Activated naive CD4-positive, alpha-beta T cell treated with anti-CD3 and anti-CD28 coated beads for 36 hours (primary cell): ENCODE measurements around the gene PSMD14. TPM values are rescaled to one million over a fixed set of nuclear protein-coding genes. Genes with fewer than 3 reads are reported as not detected.
"Not testable (repeated sequence)": the region's sequence is repeated elsewhere in the genome, so short reads cannot be mapped to it uniquely, and the experiment has no call there.

ENCODE experiments used
- CTCF ChIA-PET: fragments of 350-600 bp; sonication (Branson Sonifier 250); formaldehyde crosslinking; loops from one replicate; lab custom pipeline; 2021; ENCODE audit warnings: antibody characterized with exemption; lab: Charles Lee
- DNase-seq: peaks from one replicate; pipeline ENCODE4 v3.0.0-alpha.2; 2020
- H3K27ac Mint-ChIP-seq: one replicate; pipeline ENCODE4 v1.8.0; 2021; ENCODE audit warnings: mild to moderate bottlenecking, mixed read lengths
- H3K27me3 Mint-ChIP-seq: one replicate; pipeline ENCODE4 v1.8.0; 2021; ENCODE audit warnings: low read depth, mixed read lengths
- H3K36me3 Mint-ChIP-seq: one replicate; pipeline ENCODE4 v1.8.0; 2021; ENCODE audit warnings: low read depth, mixed read lengths
- H3K4me1 Mint-ChIP-seq: one replicate; pipeline ENCODE4 v1.8.0; 2021; ENCODE audit warnings: low read depth, mixed read lengths
- H3K4me3 Mint-ChIP-seq: one replicate; pipeline ENCODE4 v1.8.0; 2021; ENCODE audit warnings: mild to moderate bottlenecking, moderate library complexity, mixed read lengths
- H3K9me3 Mint-ChIP-seq: one replicate; pipeline ENCODE4 v1.8.0; 2021; ENCODE audit warnings: mixed read lengths
- intact Hi-C: fragments of 100-400 bp; cut with micrococcal nuclease; formaldehyde crosslinking; loops from one replicate; pipeline ENCODE4 v1.15.1; 2023
- total RNA-seq, 2 experiments: library from RNA; stranded (reverse); gene quantifications; one replicate each; pipeline ENCODE4 v1.2.3, GENCODE V29; 2021

The PSMD14 gene
- total RNA-seq, 2 experiments from 2014 or later: 76.2 to 79.4 TPM

DNA sequence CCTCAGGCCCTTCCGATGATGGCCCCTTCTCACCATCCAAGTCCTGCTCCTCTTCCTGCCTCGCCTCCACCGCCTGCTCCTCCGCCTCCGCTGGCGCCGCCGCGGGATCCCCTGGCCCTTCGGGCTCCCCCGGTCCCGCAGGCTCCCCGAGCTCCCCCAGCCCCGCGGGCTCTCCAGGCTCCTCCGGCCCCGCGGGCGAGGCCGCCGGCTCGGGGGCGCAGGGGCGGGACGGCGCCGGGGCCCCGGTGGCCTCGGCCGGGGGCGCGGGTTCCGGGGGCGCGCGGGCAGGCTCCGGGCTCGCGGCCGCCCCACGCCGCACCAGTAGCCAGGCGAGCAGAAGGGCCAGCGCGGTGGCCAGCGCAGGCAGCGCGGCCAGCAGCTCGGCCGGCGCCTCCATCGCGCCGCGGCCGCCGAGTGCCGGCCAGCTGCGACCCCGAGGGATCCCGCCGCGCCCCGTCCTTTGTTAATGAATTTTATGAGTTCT lies 32.7 kb downstream of the PSMD14 start:
- intact Hi-C loops, H3K27me3 Mint-ChIP-seq, H3K4me3 Mint-ChIP-seq, H3K27ac Mint-ChIP-seq, H3K9me3 Mint-ChIP-seq, DNase-seq, CTCF ChIA-PET, H3K4me1 Mint-ChIP-seq: not testable (repeated sequence)
- H3K36me3 Mint-ChIP-seq: peaks cover 38% of the 10 kb centered on the region

DNA sequence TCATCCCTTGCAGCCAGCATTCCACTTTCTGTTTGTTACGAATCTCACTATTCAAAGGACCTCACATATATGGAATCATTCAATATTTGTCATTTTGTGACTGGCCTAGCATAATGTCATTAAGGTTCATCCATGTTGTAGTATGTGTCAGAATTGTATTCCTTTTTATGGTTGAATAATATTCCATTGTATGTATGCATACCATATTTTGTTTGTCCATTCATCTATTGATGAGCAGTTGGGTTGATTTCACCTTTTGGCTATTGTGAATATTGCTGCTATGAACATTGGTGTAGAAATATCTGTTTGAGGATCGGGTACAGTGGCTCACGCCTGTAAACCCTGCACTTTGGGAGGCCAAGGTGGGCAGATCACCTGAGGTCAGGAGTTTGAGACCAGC lies 35.0 kb downstream of the PSMD14 start:
- H3K4me3 Mint-ChIP-seq: no peak overlapping the region
- no peak for DNase-seq
- H3K27ac Mint-ChIP-seq: no peak overlapping the region
- H3K4me1 Mint-ChIP-seq: peaks cover 10% of the 10 kb centered on the region
- H3K27me3 Mint-ChIP-seq: no peaks in the 10 kb centered on the region
- peaks cover 6% of the 10 kb centered on the region for H3K9me3 Mint-ChIP-seq
- intact Hi-C loops: no loop called here
- CTCF ChIA-PET: no interaction called here
- peaks cover 50% of the 10 kb centered on the region for H3K36me3 Mint-ChIP-seq

DNA sequence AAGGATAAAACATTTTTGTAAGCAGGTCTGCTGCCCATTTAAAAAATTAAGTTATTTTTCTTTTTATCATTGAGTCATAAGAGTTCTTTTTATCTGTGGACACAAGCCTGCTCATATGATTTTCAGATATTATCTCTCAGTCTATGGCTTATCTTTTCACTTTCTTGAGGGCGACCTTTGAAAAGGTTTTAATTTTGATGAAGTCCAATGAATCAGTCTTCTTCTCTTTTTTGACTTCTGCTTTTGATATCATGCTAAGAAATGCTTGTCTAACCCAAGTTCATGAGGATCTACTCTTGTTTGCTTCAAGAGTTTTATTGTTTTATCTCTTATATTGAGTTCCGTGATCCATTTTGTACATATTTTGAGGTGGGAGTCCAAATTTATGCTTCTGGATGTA lies 36.5 kb downstream of the PSMD14 start:
- H3K4me3 Mint-ChIP-seq: no peak overlapping the region
- peaks cover 45% of the 10 kb centered on the region for H3K36me3 Mint-ChIP-seq
- H3K27me3 Mint-ChIP-seq: no peaks in the 10 kb centered on the region
- H3K9me3 Mint-ChIP-seq: peaks cover 6% of the 10 kb centered on the region
- peaks cover 10% of the 10 kb centered on the region for H3K4me1 Mint-ChIP-seq
- H3K27ac Mint-ChIP-seq: no peak overlapping the region
- no peak for DNase-seq
- CTCF ChIA-PET: no interaction called here
- intact Hi-C loops: no loop called here

DNA sequence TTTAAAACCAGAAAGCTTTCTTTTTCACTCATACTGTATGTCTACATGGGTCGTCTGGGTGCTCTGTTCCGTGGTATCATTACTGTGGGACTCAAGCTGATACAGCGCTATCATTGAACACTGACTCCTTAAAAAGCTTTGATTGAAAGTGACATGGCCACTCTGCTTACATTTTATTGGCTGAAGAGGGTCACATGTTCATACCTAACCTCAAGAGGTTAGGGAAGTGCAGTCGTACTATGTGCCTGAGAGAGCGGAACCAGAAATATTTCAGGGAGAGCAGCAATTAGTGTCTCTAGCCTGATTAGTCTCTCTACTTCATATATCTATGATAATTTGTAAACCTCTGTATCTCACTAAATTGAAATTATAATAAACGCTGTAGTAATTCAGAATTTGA lies 43.5 kb downstream of the PSMD14 start:
- Mint-ChIP-seq H3K9me3 (no peaks in the 10 kb centered on the region), H3K4me1 (peaks cover 13% of the 10 kb centered on the region), H3K4me3 (no peak overlapping the region), H3K27me3 (no peaks in the 10 kb centered on the region), H3K27ac (no peak overlapping the region), H3K36me3 (peaks cover 12% of the 10 kb centered on the region)
- no peak for DNase-seq
- CTCF ChIA-PET: interaction anchor here (0.9 kb wide), 1 partner anchor 21 kb away, joined by 3 read pairs; no protein-coding TSS in a partner anchor
- intact Hi-C loops: no loop called here

DNA sequence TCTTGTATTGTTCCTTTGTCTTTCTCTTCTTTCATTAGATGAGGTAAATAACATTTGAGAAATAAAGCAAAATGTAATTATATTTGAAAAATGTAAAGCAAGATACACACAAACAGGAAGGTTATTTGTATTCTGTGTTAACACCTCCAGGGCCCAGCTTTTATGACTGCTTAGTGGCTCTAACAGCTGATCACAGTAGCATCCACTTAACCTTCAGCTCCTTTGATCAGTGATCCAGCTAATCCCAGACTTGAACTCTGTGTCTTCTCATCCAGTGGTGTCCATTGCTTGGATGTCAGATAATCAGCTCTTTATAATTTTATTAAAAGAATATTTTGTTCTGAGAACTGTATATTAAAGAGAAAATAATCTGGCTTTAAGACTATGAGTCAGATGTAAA lies 44.5 kb downstream of the PSMD14 start:
- Mint-ChIP-seq H3K9me3 (no peaks in the 10 kb centered on the region), H3K4me1 (peaks cover 8% of the 10 kb centered on the region), H3K27ac (no peak overlapping the region), H3K4me3 (no peak overlapping the region), H3K27me3 (no peaks in the 10 kb centered on the region), H3K36me3 (peaks cover 6% of the 10 kb centered on the region)
- intact Hi-C loops: no loop called here
- CTCF ChIA-PET: no interaction called here
- no peak for DNase-seq

DNA sequence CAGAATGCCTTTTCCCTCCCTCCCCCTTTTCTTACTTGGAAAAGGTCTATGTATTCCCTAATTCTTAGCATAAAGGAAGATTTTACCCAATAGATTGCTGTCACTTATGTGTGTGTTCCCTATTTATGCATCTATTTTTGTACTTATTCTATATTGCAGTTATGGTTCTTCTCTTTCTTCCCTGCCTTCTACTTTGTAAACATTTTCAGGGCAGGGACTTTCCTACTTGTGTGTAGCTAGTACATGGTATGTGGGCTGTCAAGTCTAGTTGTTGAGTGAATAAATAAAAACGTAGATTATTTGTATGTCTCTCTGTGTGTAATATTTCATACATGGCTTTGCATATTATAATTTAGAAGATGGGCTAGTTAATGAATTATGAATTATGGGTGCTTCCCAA lies 45.3 kb downstream of the PSMD14 start:
- H3K4me1 Mint-ChIP-seq: peaks cover 8% of the 10 kb centered on the region
- H3K27ac Mint-ChIP-seq: no peak overlapping the region
- no peaks in the 10 kb centered on the region for H3K27me3 Mint-ChIP-seq
- intact Hi-C loops: no loop called here
- H3K36me3 Mint-ChIP-seq: peaks cover 8% of the 10 kb centered on the region
- H3K4me3 Mint-ChIP-seq: no peak overlapping the region
- no peak for DNase-seq
- CTCF ChIA-PET: no interaction called here
- peaks cover 1% of the 10 kb centered on the region for H3K9me3 Mint-ChIP-seq

DNA sequence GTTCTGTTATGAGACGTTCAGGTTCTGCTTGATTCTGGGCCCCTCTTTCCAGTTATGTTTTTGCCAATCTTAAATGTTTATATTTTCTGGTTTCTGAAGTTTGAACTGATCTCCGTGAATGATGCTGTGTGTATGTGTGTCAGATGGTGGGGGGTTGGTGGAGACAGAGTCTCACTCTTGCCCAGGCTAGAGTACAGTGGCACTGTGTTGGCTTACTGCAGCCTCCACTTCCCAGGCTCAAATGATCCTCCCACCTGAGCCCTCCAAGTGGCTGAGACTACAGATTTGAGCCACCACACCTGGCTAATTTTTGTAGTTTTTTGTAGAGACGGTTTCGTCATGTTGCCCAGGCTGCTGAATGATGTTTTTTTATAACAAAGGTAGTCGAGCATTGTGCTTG lies 45.9 kb downstream of the PSMD14 start:
- Mint-ChIP-seq H3K36me3 (peaks cover 10% of the 10 kb centered on the region), H3K4me1 (peaks cover 8% of the 10 kb centered on the region), H3K27me3 (no peaks in the 10 kb centered on the region), H3K4me3 (no peak overlapping the region), H3K27ac (no peak overlapping the region), H3K9me3 (peaks cover 1% of the 10 kb centered on the region)
- CTCF ChIA-PET: no interaction called here
- no peak for DNase-seq
- intact Hi-C loops: no loop called here

DNA sequence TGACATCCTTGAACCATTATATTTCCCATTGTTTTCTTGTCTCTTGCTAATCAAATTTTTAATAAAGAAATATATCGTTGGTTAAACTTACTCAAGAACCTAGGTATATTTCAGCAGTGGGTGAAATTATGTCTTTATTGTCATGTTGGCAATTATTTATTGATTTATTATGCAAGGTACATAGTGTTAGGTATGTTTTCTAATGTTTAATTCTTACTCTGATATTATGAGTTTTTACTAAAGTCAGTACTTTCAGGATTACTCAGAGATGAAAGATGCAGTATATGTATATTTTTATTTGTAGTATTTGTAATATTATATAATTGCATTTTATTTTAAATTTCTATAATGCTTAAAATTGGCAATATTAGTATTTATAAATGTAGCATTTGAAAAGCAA lies 46.9 kb downstream of the PSMD14 start:
- Mint-ChIP-seq H3K4me3 (no peak overlapping the region), H3K4me1 (peaks cover 8% of the 10 kb centered on the region), H3K36me3 (peaks cover 13% of the 10 kb centered on the region)

DNA sequence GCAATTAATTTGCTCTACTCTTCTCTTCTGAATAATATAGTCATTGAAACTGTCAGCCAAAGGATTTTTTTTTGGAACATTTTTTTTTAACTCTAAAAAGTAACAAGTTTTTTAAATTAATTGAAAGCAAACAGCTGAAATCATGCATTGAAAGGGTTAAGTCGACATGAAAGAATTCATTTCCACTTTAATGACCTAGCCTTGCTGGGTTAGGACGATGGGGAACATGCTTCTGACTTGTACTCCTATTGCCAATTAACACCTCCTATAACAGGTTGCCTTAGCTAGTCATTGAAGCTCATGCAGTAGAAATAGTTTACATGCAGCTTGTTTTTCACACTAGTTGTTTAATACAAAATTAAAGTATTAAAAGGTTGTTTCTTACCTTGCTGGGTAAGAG lies 47.8 kb downstream of the PSMD14 start:
- no peak overlapping the region for H3K4me3 Mint-ChIP-seq
- peaks cover 17% of the 10 kb centered on the region for H3K36me3 Mint-ChIP-seq
- H3K4me1 Mint-ChIP-seq: peaks cover 8% of the 10 kb centered on the region
- peaks cover 1% of the 10 kb centered on the region for H3K9me3 Mint-ChIP-seq
- CTCF ChIA-PET: no interaction called here
- intact Hi-C loops: no loop called here
- H3K27me3 Mint-ChIP-seq: no peaks in the 10 kb centered on the region
- H3K27ac Mint-ChIP-seq: no peak overlapping the region
- DNase-seq: no peak

More for the DNA sequence above, 46.9 kb downstream of the PSMD14 start:
- intact Hi-C loops: no loop called here
- CTCF ChIA-PET: no interaction called here
- DNase-seq: no peak
- H3K27ac Mint-ChIP-seq: no peak overlapping the region
- H3K27me3 Mint-ChIP-seq: no peaks in the 10 kb centered on the region
- H3K9me3 Mint-ChIP-seq: peaks cover 1% of the 10 kb centered on the region

DNA sequence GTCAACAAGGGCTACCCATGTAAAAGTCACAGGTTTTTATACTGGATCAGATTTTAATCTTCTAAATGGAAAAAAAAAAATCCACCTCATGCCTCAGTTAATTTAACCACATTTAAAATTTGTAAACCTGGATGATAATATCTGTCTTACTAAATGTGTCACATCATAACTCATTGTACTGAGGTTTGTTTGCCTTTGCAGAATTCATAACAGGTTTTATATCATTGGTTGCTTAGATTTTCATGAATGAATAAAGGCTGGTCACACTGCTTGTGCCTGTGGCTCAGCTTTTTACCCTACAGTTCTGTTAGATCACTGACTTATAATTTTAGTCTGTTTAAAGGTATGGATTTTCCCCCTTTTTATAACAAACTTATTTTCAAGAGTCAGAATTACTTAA lies 48.9 kb downstream of the PSMD14 start:
- no peak overlapping the region for H3K27ac Mint-ChIP-seq
- peaks cover 5% of the 10 kb centered on the region for H3K4me1 Mint-ChIP-seq
- intact Hi-C loops: no loop called here
- no peak overlapping the region for H3K4me3 Mint-ChIP-seq
- H3K27me3 Mint-ChIP-seq: no peaks in the 10 kb centered on the region
- peaks cover 21% of the 10 kb centered on the region for H3K36me3 Mint-ChIP-seq
- peaks cover 3% of the 10 kb centered on the region for H3K9me3 Mint-ChIP-seq
- no peak for DNase-seq
- CTCF ChIA-PET: no interaction called here

DNA sequence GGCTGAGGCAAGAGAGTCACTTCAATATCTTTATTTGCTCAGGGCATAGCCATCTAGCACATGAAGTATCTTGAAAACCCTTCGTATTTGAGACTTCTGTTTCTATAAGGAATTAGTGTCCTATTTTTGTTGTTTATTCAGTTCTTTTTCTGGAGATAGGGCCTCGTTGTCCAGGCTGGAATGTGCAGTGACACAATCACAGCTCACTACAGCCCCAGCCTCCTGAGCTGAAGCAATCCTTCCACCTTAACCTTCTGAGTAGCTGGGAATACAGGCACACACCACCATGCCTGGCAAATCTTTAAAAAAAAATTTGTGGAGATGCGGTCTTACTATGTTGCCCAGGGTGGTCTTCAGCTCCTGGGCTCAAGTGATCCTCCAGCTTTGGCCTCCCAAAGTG lies 50.6 kb downstream of the PSMD14 start:
- H3K36me3 Mint-ChIP-seq: peaks cover 27% of the 10 kb centered on the region
- peaks cover 2% of the 10 kb centered on the region for H3K4me1 Mint-ChIP-seq
- intact Hi-C loops: no loop called here
- H3K27ac Mint-ChIP-seq: no peak overlapping the region
- CTCF ChIA-PET: no interaction called here
- no peak overlapping the region for H3K4me3 Mint-ChIP-seq
- H3K9me3 Mint-ChIP-seq: peaks cover 8% of the 10 kb centered on the region
- no peaks in the 10 kb centered on the region for H3K27me3 Mint-ChIP-seq
- DNase-seq: no peak

DNA sequence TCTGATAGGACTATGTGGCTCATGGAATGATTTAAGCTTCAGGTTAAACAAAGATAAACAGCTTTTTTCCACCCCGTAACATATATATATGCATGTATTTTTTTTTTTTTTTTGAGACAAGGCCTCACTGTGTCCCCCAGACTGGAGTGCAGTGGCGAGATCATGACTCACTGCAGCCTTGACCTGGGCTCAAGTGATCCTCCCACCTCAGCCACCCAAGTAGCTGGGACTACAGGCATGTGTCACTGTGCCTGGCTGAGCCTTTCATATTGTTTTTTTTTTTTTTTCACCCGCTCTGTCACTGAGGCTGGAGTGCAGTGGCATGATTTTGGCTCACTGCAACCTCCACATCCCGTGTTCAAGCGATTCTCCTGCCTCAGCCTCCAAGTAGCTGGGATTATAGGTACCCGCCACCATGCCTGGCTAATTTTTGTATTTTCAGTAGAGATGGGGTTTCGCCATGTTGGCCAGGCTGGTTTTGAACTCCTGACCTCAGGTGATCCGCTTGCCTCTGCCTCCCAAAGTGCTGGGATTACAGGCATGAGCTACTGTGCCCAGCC lies 52.0 kb downstream of the PSMD14 start:
- H3K27me3 Mint-ChIP-seq, intact Hi-C loops, H3K9me3 Mint-ChIP-seq, CTCF ChIA-PET, DNase-seq, H3K4me1 Mint-ChIP-seq, H3K4me3 Mint-ChIP-seq, H3K27ac Mint-ChIP-seq: not testable (repeated sequence)
- peaks cover 27% of the 10 kb centered on the region for H3K36me3 Mint-ChIP-seq

DNA sequence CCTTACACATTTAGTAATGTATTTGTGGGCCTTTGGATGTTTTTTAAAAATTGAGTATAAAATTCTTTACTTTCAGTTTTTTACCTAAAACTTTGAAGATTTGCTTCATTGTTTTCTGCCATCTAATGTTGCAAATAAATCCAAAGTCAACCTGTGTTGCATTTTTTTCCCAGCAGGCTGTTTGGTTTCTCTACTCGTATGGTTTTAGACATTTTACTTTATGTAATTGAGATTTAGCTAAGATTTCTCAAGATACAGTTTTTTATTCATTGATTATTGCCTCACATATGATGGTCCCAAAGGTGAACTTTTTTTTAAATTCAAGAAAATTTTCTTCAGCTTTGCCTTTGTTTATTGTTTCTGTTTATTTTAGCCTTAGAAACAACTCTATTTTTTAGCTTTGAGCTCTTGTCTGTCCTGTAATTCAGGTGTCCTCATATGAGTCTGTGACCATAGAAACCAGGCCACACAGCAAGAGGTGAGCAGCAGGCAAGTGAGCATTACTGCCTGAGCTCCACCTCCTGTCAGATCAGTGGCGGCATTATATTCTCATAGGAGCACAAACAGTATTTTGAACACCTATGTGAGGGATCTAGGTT lies 54.4 kb downstream of the PSMD14 start:
- CTCF ChIA-PET: no interaction called here
- no peak for DNase-seq
- H3K27me3 Mint-ChIP-seq: no peaks in the 10 kb centered on the region
- H3K36me3 Mint-ChIP-seq: peaks cover 29% of the 10 kb centered on the region
- H3K9me3 Mint-ChIP-seq: peaks cover 8% of the 10 kb centered on the region
- H3K4me3 Mint-ChIP-seq: no peak overlapping the region
- H3K4me1 Mint-ChIP-seq: no peaks in the 10 kb centered on the region
- H3K27ac Mint-ChIP-seq: no peak overlapping the region
- intact Hi-C loops: no loop called here
